SU-DHL-6 (cell line): Measurements from ENCODE around the gene ZNF354C.

Experiments
- CTCF ChIP-seq: fragments of 200-600 bp; sonication (generic); IDR thresholded peaks from one replicate; pipeline ENCODE4 v1.5.1; 2017; ENCODE audit warnings: antibody characterized with exemption, mild to moderate bottlenecking, low read length, moderate library complexity; ENCODE audit not compliant: insufficient read depth, poor library complexity, severe bottlenecking
- EZH2phosphoT487 ChIP-seq: fragments of 200-600 bp; sonication (generic), shearing (Covaris generic); conservative IDR thresholded peaks from 2 replicates; pipeline ENCODE4 v1.6.1; 2018; ENCODE audit warnings: mild to moderate bottlenecking, antibody characterized with exemption, low read length, moderate library complexity, mixed read lengths

DNA sequence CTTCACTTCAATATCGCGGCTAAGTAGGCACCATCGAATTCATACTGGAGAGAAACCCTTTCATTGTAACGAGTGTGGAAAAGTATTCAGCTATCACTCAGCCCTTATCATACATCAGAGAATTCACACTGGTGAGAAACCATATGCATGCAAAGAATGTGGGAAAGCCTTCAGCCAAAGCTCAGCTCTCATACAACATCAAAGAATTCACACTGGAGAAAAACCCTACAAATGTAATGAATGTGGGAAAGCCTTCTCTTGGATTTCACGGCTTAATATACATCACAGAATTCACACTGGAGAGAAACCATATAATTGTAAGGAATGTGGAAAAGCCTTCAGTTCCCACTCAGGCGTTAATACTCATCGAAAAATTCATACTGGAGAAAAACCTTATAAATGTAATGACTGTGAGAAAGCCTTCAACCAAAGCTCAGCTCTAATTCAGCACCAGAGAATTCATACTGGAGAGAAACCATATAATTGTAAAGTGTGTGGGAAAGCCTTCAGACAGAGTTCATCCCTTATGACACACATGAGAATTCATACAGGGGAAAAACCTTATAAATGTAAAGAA, 27.1 kb upstream of the ZNF354C start:
- no peak for TF ChIP-seq CTCF
- TF ChIP-seq EZH2phosphoT487: no peak
